ENCODE data around the gene HMGB2. TPM values are rescaled to one million over a fixed set of nuclear protein-coding genes. Genes with fewer than 3 reads are reported as not detected.

Gene HMGB2
- 32.7 and 68.5 TPM in 2 replicates for polyA plus RNA-seq (2011; rRNA removed)
- 14.8 and 17.6 TPM in 2 replicates for polyA minus RNA-seq (2011; rRNA and poly(A)+ RNA removed)

GRCh38 chr4:173334085-173334890 is at the start of gene HMGB2:
Gene HMGB2, minus strand, starts transcription at chr4:173334358. Its CDS starts 709 bp downstream, at chr4:173333649.
- ChIA-PET POLR2A (interaction anchor here (0.6 to 3.1 kb wide), 4 partner anchors 33 to 91 kb away, joined by 3 to 19 read pairs (median 4); partner anchors contain the start of gene SAP30), CTCF (interaction anchor here (0.6 to 4.5 kb wide), 8 partner anchors 12 to 87 kb away, joined by 3 to 20 read pairs (median 3); no protein-coding TSS in a partner anchor)
- Histone ChIP-seq H3K4me3 (ENCODE audit: low read depth, low read length) (peak within 1 kb of the TSS; percentile 100), H3K27me3 (ENCODE audit: control insufficient read depth, insufficient read depth, low read length) (no peaks in the 10 kb centered on the region), H3K36me3 (ENCODE audit: control insufficient read depth, insufficient read depth, low read length) (no peaks in the 10 kb centered on the region; the same call in 1 of the 2 replicates)
- DNase-seq (ENCODE audit: low read depth): peak; percentile 100
- TF ChIP-seq, protein P1, sequence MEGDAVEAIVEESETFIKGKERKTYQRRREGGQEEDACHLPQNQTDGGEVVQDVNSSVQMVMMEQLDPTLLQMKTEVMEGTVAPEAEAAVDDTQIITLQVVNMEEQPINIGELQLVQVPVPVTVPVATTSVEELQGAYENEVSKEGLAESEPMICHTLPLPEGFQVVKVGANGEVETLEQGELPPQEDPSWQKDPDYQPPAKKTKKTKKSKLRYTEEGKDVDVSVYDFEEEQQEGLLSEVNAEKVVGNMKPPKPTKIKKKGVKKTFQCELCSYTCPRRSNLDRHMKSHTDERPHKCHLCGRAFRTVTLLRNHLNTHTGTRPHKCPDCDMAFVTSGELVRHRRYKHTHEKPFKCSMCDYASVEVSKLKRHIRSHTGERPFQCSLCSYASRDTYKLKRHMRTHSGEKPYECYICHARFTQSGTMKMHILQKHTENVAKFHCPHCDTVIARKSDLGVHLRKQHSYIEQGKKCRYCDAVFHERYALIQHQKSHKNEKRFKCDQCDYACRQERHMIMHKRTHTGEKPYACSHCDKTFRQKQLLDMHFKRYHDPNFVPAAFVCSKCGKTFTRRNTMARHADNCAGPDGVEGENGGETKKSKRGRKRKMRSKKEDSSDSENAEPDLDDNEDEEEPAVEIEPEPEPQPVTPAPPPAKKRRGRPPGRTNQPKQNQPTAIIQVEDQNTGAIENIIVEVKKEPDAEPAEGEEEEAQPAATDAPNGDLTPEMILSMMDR (IDR thresholded peaks at IDR 0.05; ENCODE audit: insufficient read depth, low read depth, low read length): no peak

DNA sequence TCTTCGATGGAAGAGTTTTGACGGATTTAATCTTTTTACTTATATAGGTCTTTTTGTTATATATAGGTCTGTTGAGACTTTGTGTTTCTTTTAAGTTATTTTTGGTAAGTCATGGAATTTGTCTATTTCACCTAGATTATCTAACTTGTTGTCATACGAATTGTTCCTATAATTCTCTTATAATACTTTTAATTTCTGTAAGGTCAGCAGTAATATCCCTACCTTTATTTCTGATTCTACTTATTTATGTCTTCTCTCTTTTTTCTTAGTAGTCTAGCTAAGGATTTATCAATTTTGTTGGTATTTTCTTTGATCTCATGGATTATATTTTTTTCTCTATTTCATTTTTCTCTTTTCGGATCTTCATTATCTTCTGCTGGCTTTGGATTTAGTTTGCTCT is 48.2 kb upstream of the HMGB2 start:
- ChIA-PET CTCF (no interaction called here), POLR2A (no interaction called here)
- no peaks in the 10 kb centered on the region for H3K36me3 ChIP-seq (ENCODE audit: control insufficient read depth, insufficient read depth, low read length)
- no peak overlapping the region for H3K4me3 ChIP-seq (ENCODE audit: low read depth, low read length)
- DNase-seq (ENCODE audit: low read depth): no peak
- no peaks in the 10 kb centered on the region for H3K27me3 ChIP-seq (ENCODE audit: control insufficient read depth, insufficient read depth, low read length)
- TF ChIP-seq, protein P1 (IDR thresholded peaks at IDR 0.05; ENCODE audit: insufficient read depth, low read depth, low read length): no peak

- ChIA-PET POLR2A (no interaction called here), CTCF (no interaction called here)
- no peak for DNase-seq (ENCODE audit: low read depth)
- no peaks in the 10 kb centered on the region for H3K27me3 ChIP-seq (ENCODE audit: control insufficient read depth, insufficient read depth, low read length)
- no peak overlapping the region for H3K4me3 ChIP-seq (ENCODE audit: low read depth, low read length)
- TF ChIP-seq, protein P1 (IDR thresholded peaks at IDR 0.05; ENCODE audit: insufficient read depth, low read depth, low read length): no peak
- H3K36me3 ChIP-seq (ENCODE audit: control insufficient read depth, insufficient read depth, low read length): no peaks in the 10 kb centered on the region
Measured at GRCh38 chr4:173381610-173382009, 47.5 kb upstream of the HMGB2 start.

GRCh38 chr4:173380987-173381386 is 46.8 kb upstream of the HMGB2 start:
- H3K36me3 ChIP-seq (ENCODE audit: control insufficient read depth, insufficient read depth, low read length): no peaks in the 10 kb centered on the region
- CTCF ChIA-PET: no interaction called here
- POLR2A ChIA-PET: no interaction called here
- no peak overlapping the region for H3K4me3 ChIP-seq (ENCODE audit: low read depth, low read length)
- TF ChIP-seq, protein P1 (IDR thresholded peaks at IDR 0.05; ENCODE audit: insufficient read depth, low read depth, low read length): no peak
- no peaks in the 10 kb centered on the region for H3K27me3 ChIP-seq (ENCODE audit: control insufficient read depth, insufficient read depth, low read length)
- DNase-seq (ENCODE audit: low read depth): no peak

DNA sequence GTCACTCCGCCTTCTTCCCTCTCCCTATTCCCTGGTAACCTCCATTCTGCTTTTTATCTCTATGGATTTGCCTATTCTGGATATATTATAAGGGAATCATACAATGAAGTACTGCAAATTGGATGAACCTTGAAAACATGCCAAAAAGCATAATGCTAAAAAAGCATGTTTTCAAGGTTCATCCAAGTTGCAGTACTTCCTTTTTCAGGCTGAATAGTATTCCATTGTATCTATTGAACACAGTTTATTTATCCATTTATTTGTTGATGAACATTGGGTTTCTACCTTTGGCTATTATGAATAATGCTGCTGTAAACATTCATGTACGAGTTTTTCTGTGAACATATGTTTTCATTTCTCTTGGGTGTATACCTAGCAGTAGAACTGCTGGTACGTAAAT is 45.8 kb upstream of the HMGB2 start:
- TF ChIP-seq, protein P1 (IDR thresholded peaks at IDR 0.05; ENCODE audit: insufficient read depth, low read depth, low read length): no peak
- Histone ChIP-seq H3K36me3 (ENCODE audit: control insufficient read depth, insufficient read depth, low read length) (no peaks in the 10 kb centered on the region), H3K27me3 (ENCODE audit: control insufficient read depth, insufficient read depth, low read length) (no peaks in the 10 kb centered on the region), H3K4me3 (ENCODE audit: low read depth, low read length) (no peak overlapping the region)
- ChIA-PET CTCF (interaction anchor here (0.8 kb wide), 1 partner anchor 126 kb away, joined by 3 read pairs; no protein-coding TSS in a partner anchor), POLR2A (no interaction called here)
- no peak for DNase-seq (ENCODE audit: low read depth)

Data from BJ (cell line).